ENCODE results near the gene TRAF3IP1. TPM values are rescaled to one million over a fixed set of nuclear protein-coding genes. Genes with fewer than 3 reads are reported as not detected.
"Not testable (repeated sequence)": the region's sequence is repeated elsewhere in the genome, so short reads cannot be mapped to it uniquely, and the experiment has no call there.

The TRAF3IP1 gene
- total RNA-seq, 2 experiments from 2014 or later = 7.9 to 9.2 TPM

DNA sequence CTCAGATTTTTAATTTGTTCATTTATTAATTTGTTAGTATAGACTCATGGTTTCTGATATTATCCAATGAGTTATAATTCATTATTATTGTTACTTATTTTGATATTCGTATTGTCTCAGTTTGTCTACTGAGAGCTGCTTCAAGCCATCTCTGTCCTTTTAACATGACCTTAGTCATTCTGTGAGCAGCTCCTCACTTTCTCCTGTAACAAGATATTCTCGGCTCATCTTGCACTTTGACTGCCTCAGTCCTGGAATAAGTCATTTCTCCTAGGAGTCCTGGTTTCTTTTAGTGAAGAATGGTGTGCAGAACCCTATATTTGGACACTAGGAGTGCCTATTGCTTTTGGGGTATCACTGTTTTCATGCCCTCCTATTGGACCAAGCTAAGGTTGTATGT, 119.6 kb downstream of the TRAF3IP1 start:
- ChIA-PET POLR2A (no interaction called here), CTCF (interaction anchor here (1.1 kb wide), 1 partner anchor 12 kb away, joined by 4 read pairs; no protein-coding TSS in a partner anchor)
- no peaks in the 10 kb centered on the region for H3K9me3 Mint-ChIP-seq
- peaks cover 42% of the 10 kb centered on the region for H3K36me3 Mint-ChIP-seq (ENCODE audit: low read depth)
- H3K4me1 Mint-ChIP-seq = peaks cover 14% of the 10 kb centered on the region
- no peak overlapping the region for H3K27ac Mint-ChIP-seq
- no peak for DNase-seq
- no peaks in the 10 kb centered on the region for H3K27me3 Mint-ChIP-seq
- H3K4me3 Mint-ChIP-seq = no peak overlapping the region

DNA sequence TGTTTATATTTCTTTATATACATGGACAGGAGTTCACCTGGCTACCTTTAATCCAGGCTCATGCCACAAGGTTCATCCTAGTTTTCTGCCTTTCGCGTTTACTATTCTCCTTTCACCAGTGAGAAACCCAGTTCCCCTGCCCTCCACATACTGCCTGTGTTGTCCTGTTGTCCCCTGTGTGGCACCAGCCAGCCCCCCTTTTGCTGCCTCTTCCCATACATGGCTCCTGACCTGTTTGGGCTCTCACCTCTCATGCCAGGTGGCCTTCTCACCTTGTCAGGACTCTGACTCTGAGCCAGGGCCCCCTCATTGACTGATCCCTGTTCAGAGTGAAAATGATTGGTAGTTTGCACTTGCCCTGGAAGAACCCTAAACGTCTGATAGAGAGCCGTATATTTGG, 120.0 kb downstream of the TRAF3IP1 start:
- no peaks in the 10 kb centered on the region for H3K27me3 Mint-ChIP-seq
- peaks cover 44% of the 10 kb centered on the region for H3K36me3 Mint-ChIP-seq (ENCODE audit: low read depth)
- peaks cover 14% of the 10 kb centered on the region for H3K4me1 Mint-ChIP-seq
- ChIA-PET CTCF (interaction anchor here (1.1 kb wide), 1 partner anchor 12 kb away, joined by 4 read pairs; no protein-coding TSS in a partner anchor), POLR2A (no interaction called here)
- no peak for DNase-seq
- H3K4me3 Mint-ChIP-seq = no peak overlapping the region
- no peak overlapping the region for H3K27ac Mint-ChIP-seq
- H3K9me3 Mint-ChIP-seq = no peaks in the 10 kb centered on the region

DNA sequence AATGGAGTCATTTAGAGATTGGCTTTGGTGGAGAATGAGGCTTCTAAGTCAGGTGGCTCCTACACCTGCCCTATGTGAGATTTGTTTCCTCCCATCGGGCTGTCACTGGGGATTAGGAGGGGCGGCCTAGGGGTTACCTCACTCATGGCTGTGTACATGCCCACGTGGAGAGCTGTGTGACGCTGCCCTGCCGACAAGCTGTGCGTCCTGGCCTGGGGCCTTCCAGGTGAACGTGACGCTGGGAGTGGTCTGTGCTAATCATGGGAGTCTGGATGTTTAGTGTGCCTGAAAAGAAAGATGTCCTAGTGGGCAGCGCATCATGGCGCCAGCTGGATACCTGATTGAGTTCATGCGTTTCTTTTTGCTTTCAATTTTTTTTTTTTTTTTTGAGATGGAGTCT, 120.4 kb downstream of the TRAF3IP1 start:
- Mint-ChIP-seq H3K36me3 (ENCODE audit: low read depth) (peaks cover 44% of the 10 kb centered on the region), H3K4me1 (peaks cover 14% of the 10 kb centered on the region), H3K27me3 (no peaks in the 10 kb centered on the region), H3K27ac (no peak overlapping the region), H3K4me3 (no peak overlapping the region), H3K9me3 (no peaks in the 10 kb centered on the region)
- POLR2A ChIA-PET = no interaction called here
- no peak for DNase-seq
- CTCF ChIA-PET = interaction anchor here (0.5 kb wide), 1 partner anchor 178 kb away, joined by 4 read pairs; no protein-coding TSS in a partner anchor

DNA sequence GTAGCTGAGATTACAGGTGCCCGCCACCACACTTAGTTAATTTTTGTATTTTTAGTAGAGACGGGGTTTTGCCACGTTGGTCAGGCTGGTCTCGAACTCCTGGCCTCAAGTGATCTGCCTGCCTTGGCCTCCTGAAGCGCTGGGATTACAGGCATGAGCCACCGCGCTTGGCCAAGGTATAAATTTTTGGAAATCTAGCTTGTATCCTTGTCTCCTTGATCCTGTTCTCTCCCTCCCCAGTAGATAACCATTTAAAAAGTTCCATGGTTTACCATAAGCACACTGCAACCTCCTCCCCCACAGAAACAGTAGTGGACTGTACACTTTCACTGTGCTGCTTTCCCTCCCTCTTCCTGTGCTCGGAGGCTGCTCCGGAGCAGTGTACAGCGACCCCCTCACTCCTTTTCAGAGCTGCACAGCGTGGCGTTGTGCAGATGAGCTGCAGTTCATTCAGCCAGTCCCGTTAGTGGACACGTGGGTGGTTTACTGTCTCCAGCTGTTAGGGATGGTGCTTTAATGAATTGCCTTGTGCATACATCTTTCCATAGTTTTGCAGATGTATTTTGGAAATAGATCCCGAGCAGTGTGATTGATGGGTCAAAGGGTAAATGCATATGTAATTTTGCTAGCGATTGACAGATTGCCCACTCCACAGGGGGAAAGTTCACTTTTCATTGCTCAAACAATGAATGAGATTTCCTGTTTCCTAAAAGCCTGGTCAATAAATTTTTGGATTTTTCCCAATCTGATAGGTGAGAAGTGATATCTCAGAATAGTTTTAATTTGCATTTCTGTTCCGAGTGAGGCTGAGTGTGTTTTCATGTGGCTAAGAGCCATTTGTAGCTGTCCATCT, 121.2 kb downstream of the TRAF3IP1 start:
- H3K4me1 Mint-ChIP-seq = peaks cover 14% of the 10 kb centered on the region
- no peak overlapping the region for H3K27ac Mint-ChIP-seq
- H3K4me3 Mint-ChIP-seq = no peak overlapping the region
- H3K27me3 Mint-ChIP-seq = no peaks in the 10 kb centered on the region
- ChIA-PET POLR2A (no interaction called here), CTCF (interaction anchor here (0.5 kb wide), 1 partner anchor 178 kb away, joined by 4 read pairs; no protein-coding TSS in a partner anchor)
- no peaks in the 10 kb centered on the region for H3K9me3 Mint-ChIP-seq
- no peak for DNase-seq
- H3K36me3 Mint-ChIP-seq (ENCODE audit: low read depth) = peaks cover 45% of the 10 kb centered on the region

DNA sequence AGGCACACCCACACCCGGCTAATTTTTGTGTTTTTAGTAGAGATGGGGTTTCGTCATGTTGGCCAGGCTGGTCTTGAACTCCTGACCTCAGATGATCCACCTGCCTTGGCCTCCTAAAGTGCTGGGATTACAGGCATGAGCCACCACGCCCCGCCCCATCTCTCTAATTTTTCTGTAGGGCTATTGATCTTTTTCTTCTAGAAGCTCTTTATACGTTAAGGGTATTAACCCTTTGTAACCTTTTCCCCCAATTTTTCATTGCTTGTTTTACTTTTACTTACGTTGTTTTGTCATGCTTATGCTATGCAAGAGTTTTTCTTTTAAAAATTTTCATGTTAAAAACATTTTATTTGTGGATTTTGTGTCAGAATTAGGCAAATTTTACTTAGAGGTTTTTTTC, 121.9 kb downstream of the TRAF3IP1 start:
- peaks cover 47% of the 10 kb centered on the region for H3K36me3 Mint-ChIP-seq (ENCODE audit: low read depth)
- H3K27ac Mint-ChIP-seq, POLR2A ChIA-PET, H3K9me3 Mint-ChIP-seq, CTCF ChIA-PET, DNase-seq, H3K4me3 Mint-ChIP-seq, H3K27me3 Mint-ChIP-seq: not testable (repeated sequence)
- peaks cover 14% of the 10 kb centered on the region for H3K4me1 Mint-ChIP-seq

DNA sequence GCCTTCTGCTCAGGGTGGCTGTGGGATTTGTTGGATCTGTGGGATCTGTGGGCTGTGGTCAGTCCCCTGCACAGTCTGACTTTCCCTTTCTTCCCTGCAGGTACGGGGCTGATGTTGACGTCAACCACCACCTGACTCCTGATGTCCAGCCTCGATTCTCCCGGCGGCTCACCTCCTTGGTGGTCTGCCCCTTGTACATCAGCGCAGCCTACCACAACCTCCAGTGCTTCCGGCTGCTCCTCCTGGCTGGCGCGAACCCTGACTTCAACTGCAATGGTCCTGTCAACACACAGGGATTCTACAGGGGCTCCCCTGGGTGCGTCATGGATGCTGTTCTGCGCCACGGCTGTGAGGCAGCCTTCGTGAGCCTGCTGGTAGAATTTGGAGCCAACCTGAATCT, 123.9 kb downstream of the TRAF3IP1 start:
- Mint-ChIP-seq H3K36me3 (ENCODE audit: low read depth) (peaks cover 44% of the 10 kb centered on the region), H3K4me1 (peaks cover 17% of the 10 kb centered on the region), H3K27me3 (no peaks in the 10 kb centered on the region), H3K27ac (no peak overlapping the region), H3K9me3 (no peaks in the 10 kb centered on the region), H3K4me3 (no peak overlapping the region)
- ChIA-PET POLR2A (no interaction called here), CTCF (no interaction called here)
- DNase-seq = no peak

DNA sequence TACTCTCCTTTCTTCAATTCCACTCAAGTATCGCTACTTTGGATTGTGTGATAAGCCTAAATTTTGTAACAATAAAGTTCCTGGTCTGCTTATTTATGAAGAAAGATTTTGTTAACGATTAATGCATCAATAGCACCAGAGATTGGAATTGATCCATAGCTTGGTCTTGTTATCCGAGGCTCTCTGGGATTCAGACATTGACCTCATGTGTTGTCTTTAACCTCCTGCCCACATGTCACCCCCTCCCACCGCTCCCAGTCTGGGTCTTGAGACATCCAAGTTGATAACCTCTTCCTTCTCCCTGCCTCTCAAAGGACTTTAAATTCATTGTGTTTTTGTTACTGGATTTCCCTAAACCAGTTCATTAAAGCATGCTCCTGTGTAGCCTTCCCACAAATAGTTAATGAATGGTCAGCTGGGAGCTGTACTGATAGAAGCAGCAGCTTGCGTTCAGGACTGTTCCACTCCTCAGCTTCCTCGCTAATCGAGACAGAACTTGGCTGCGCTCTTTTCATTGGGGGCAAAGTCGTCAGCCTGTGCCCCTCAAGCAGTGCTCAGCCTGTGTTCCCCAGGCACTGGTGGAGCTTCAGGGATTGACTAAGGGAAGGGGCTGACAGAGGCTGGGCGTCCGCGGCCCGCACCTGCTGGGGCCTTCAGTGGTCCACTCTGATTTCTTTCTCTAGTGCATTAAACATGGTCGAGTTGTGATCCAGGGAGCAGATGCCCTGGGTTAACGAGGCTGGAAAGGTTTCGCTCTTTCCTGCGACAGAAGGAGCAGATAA, 125.3 kb downstream of the TRAF3IP1 start:
- H3K27me3 Mint-ChIP-seq = no peaks in the 10 kb centered on the region
- DNase-seq = no peak
- peaks cover 45% of the 10 kb centered on the region for H3K36me3 Mint-ChIP-seq (ENCODE audit: low read depth)
- CTCF ChIA-PET = no interaction called here
- H3K4me3 Mint-ChIP-seq = no peak overlapping the region
- H3K4me1 Mint-ChIP-seq = peaks cover 11% of the 10 kb centered on the region
- no peak overlapping the region for H3K27ac Mint-ChIP-seq
- no peaks in the 10 kb centered on the region for H3K9me3 Mint-ChIP-seq
- POLR2A ChIA-PET = no interaction called here

DNA sequence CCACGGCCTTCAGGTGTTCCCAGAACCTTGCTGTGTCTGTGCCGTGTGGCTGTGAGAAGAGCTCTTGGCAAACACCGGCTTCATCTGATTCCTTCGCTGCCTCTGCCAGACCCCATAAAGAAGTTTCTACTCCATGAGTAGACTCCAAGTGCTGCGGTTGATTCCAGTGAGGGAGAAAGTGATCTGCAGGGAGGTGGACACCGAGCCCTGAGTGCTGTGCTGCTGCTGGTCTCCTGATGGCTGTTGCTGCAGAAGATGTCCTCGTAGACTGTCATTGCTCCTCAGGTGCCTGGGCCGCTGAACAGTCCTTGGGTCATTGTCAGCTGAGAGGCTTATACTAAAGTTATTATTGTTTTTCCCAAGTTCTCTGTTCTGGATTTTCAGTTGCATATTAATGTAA, 126.1 kb downstream of the TRAF3IP1 start:
- H3K4me1 Mint-ChIP-seq = peaks cover 11% of the 10 kb centered on the region
- no peaks in the 10 kb centered on the region for H3K9me3 Mint-ChIP-seq
- POLR2A ChIA-PET = no interaction called here
- peaks cover 50% of the 10 kb centered on the region for H3K36me3 Mint-ChIP-seq (ENCODE audit: low read depth)
- no peak overlapping the region for H3K4me3 Mint-ChIP-seq
- H3K27ac Mint-ChIP-seq = no peak overlapping the region
- H3K27me3 Mint-ChIP-seq = no peaks in the 10 kb centered on the region
- DNase-seq = peak; percentile 3
- CTCF ChIA-PET = no interaction called here

DNA sequence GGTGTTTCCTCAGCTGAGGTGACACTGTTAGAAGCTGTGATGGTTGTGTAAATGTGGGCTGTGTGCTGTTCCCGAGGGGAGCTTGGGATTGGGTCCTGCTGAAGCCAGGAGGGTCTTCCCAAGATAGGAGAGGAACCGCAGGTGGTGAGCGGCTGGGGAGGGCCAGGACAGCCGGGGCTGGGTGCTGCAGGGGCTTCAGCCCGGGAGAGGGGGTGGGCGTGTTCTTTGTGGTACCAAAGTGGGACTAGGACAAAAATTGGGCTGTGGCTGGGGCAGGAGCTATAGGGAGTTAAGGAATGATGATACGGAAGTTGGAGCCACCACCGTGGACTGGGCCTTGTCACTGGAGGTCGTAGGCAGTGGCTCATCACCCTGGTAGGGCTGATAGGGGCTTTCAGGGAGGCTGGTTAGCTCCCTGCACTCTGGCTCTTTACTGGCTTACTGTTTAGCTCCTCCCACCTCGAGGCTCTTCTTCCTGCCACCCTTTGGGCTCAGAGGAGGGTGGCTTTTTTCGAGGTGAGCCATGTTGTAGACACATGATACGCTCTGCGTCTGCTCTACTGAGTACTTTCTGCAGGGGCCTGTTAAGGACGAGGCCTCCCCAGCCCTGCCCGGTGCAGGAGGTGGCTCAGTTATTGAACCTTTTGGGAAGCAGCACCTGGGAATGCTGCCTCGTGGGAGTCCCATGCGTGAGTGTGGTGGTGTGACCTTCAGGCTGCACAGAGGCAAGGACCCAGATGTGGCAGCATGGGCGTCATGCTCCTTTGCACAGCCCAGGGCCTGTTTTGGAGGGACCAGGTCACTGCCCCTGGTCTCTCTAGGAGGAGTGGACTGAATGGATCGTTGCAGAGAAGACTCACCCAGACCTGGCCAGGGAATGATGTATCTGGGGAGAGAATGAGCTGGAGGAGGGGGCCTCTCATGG, 128.0 kb downstream of the TRAF3IP1 start:
- H3K27ac Mint-ChIP-seq = no peak overlapping the region
- POLR2A ChIA-PET = no interaction called here
- DNase-seq = peak; percentile 5

DNA sequence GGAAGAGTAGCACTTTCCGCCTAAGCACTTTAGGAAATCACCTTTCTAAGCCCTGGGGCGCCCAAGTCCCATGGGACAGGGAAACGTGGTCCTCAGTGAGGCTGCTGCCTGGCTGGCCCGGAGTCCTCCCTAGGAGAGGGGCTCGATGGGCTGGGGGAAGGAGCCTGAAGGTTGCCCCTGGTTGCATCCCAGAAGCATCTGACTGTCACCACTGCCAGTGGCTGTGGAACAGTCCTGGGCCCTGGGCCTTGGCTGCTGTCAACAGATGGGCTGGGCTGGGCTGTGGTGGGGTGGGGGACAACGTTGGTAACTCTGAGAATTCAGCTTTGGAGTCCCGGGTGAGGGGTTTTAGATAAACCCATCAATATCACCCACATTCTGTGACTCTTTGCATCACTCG, 128.9 kb downstream of the TRAF3IP1 start:
- H3K27me3 Mint-ChIP-seq = peaks cover under 1% of the 10 kb centered on the region
- H3K4me3 Mint-ChIP-seq = no peak overlapping the region
- CTCF ChIA-PET = no interaction called here
- peaks cover under 1% of the 10 kb centered on the region for H3K9me3 Mint-ChIP-seq
- POLR2A ChIA-PET = no interaction called here
- H3K4me1 Mint-ChIP-seq = peaks cover 11% of the 10 kb centered on the region
- H3K36me3 Mint-ChIP-seq (ENCODE audit: low read depth) = peaks cover 58% of the 10 kb centered on the region
- H3K27ac Mint-ChIP-seq = no peak overlapping the region
- DNase-seq = peak; percentile 4

More for the DNA sequence above, 128.0 kb downstream of the TRAF3IP1 start:
- no peaks in the 10 kb centered on the region for H3K27me3 Mint-ChIP-seq
- H3K9me3 Mint-ChIP-seq = no peaks in the 10 kb centered on the region
- peaks cover 61% of the 10 kb centered on the region for H3K36me3 Mint-ChIP-seq (ENCODE audit: low read depth)
- CTCF ChIA-PET = interaction anchor here (1.0 kb wide), 1 partner anchor 11 kb away, joined by 4 read pairs; no protein-coding TSS in a partner anchor
- no peak overlapping the region for H3K4me3 Mint-ChIP-seq
- peaks cover 11% of the 10 kb centered on the region for H3K4me1 Mint-ChIP-seq

DNA sequence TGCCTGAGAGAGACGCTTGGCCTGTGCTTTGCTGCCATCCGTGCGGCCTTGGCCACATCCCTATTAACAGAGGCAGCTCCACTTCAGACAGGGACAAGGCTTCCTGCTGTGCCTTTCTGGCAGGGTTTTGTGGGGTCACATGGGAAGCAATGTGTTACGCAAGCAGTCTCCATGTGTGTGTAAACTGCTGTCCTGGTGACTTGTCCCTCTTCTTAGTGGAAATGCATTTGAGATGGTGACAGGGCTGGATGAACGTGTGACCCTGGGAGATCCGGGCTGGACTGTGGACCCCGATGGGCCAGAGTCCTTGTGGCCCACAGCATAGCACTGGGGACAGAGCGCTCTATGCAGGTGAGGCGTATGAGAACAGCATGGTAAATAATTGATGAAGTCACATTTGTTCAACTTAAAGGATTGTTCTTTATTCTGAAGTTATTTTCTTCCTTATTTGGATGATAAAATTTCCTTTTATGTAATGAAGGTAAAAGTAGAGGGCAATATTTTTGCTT, 129.6 kb downstream of the TRAF3IP1 start:
- no peak for DNase-seq
- peaks cover 55% of the 10 kb centered on the region for H3K36me3 Mint-ChIP-seq (ENCODE audit: low read depth)
- H3K9me3 Mint-ChIP-seq = peaks cover 6% of the 10 kb centered on the region
- H3K27me3 Mint-ChIP-seq = peaks cover 2% of the 10 kb centered on the region
- no peak overlapping the region for H3K4me3 Mint-ChIP-seq
- H3K4me1 Mint-ChIP-seq = peaks cover 11% of the 10 kb centered on the region
- no peak overlapping the region for H3K27ac Mint-ChIP-seq
- CTCF ChIA-PET = no interaction called here
- POLR2A ChIA-PET = no interaction called here

DNA sequence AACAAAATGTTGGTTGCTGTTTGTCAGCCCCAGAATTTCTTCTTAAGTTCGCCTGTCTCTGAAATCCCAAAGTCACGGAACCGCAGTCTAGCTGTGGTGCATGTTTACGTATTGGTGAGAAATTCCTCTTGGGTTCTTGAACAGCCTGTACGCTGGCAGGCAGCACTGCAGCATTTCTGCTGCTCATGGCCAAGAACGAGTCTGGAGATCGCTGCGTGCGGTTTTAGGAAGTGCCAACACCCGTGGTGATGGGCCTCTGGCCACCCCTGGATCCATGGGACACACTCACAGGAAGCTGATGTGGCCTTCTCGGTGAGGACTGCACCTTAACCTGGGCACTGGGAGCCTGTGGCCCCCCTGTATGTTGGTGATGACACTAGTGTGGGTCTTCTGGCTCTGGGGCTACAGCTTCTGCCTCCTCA, 130.1 kb downstream of the TRAF3IP1 start:
- ChIA-PET CTCF (no interaction called here), POLR2A (no interaction called here)
- Mint-ChIP-seq H3K36me3 (ENCODE audit: low read depth) (peaks cover 51% of the 10 kb centered on the region), H3K4me1 (peaks cover 11% of the 10 kb centered on the region), H3K27me3 (peaks cover 2% of the 10 kb centered on the region), H3K9me3 (peaks cover 11% of the 10 kb centered on the region), H3K4me3 (no peak overlapping the region), H3K27ac (no peak overlapping the region)
- DNase-seq = peak; percentile 5
